ELF-1 (cell line): ENCODE data around the gene CALCOCO2.
"Not testable (repeated sequence)": the region's sequence is repeated elsewhere in the genome, so short reads cannot be mapped to it uniquely, and the experiment has no call there.

Experiments used
- DNase-seq: peaks from one replicate; pipeline ENCODE4 v3.0.0-alpha.2; 2016; ENCODE audit warnings: low read depth, low spot score

Gene CALCOCO2

GRCh38 chr17:48820936-48821335 is 9.9 kb upstream of the CALCOCO2 start:
- DNase-seq, result not testable (repeated sequence)

GRCh38 chr17:48825446-48826381 is 5.1 kb upstream of the CALCOCO2 start:
- no peak for DNase-seq

GRCh38 chr17:48831549-48831883 is 681 bp downstream of the CALCOCO2 start:
- DNase-seq, result no peak

GRCh38 chr17:48834973-48835372 is 4.1 kb downstream of the CALCOCO2 start:
- DNase-seq, result no peak

- DNase-seq, result no peak
Observed at GRCh38 chr17:48835971-48836370, 5.1 kb downstream of the CALCOCO2 start.

GRCh38 chr17:48837458-48837857 is 6.6 kb downstream of the CALCOCO2 start:
- not testable (repeated sequence) for DNase-seq

- DNase-seq, result no peak
Observed at GRCh38 chr17:48840441-48840840, 9.6 kb downstream of the CALCOCO2 start.

GRCh38 chr17:48841395-48841831 is 10.6 kb downstream of the CALCOCO2 start:
- DNase-seq, result no peak

GRCh38 chr17:48842746-48843145 is 11.9 kb downstream of the CALCOCO2 start:
- no peak for DNase-seq

GRCh38 chr17:48843187-48843900 is 12.5 kb downstream of the CALCOCO2 start:
- no peak for DNase-seq

- no peak for DNase-seq
Observed at GRCh38 chr17:48850792-48851323, 20.0 kb downstream of the CALCOCO2 start.

GRCh38 chr17:48854774-48855476 is 24.1 kb downstream of the CALCOCO2 start:
- DNase-seq, result no peak

GRCh38 chr17:48856122-48856821 is 25.4 kb downstream of the CALCOCO2 start:
- no peak for DNase-seq

GRCh38 chr17:48860034-48860433 is 29.2 kb downstream of the CALCOCO2 start:
- DNase-seq, result no peak

- DNase-seq, result no peak
Observed at GRCh38 chr17:48860456-48860855, 29.6 kb downstream of the CALCOCO2 start.

- DNase-seq, result no peak
Observed at GRCh38 chr17:48868916-48869500, 38.2 kb downstream of the CALCOCO2 start.

GRCh38 chr17:48869821-48870318 is 39.0 kb downstream of the CALCOCO2 start:
- DNase-seq, result no peak

- DNase-seq, result no peak
Observed at GRCh38 chr17:48871035-48871550, 40.3 kb downstream of the CALCOCO2 start.

GRCh38 chr17:48871551-48872351 is 40.9 kb downstream of the CALCOCO2 start:
- DNase-seq, result peak; percentile 37

- DNase-seq, result not testable (repeated sequence)
Observed at GRCh38 chr17:48872409-48872808, 41.6 kb downstream of the CALCOCO2 start.
